HG02981 (cell line): Measurements from ENCODE around the gene ALOXE3.
A peak's percentile ranks its signal among the peaks of the same experiment; 100 is the strongest.
"Not testable (repeated sequence)": the region's sequence is repeated elsewhere in the genome, so short reads cannot be mapped to it uniquely, and the experiment has no call there.

ENCODE experiments used
- ATAC-seq: cut with Tn5 transposase; IDR thresholded peaks from one replicate; pipeline ENCODE4 v1.9.1; 2021; ENCODE audit warnings: mild to moderate bottlenecking, moderate library complexity; ENCODE audit not compliant: unreplicated experiment

The ALOXE3 gene

GRCh38 chr17:8122924-8123694 is 4.8 kb upstream of the ALOXE3 start:
- no peak for ATAC-seq

DNA sequence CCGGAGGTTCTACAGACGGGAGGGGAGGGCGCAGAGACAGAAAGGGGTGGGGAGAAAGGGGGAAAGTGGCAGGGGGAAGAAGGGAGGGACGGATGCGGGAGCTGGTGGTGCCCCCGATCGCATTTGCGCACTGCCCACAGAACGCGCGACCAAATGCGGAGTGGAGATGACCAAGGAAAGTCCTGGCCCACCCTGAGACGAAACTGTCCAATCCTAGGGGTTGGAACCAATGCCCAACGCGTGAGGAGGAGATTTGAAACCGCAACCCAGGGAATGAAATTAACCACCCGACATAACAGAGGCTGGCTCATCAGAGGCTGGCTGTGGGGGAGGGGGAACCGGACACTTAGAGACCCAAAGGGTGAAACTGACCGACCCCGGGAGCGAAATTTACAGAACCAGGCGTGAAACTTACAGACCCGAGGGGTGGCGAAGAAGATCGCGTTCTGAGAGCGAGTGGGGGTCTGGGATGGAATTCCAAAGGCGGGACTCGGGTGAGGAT is 4.2 kb upstream of the ALOXE3 start:
- no peak for ATAC-seq

DNA sequence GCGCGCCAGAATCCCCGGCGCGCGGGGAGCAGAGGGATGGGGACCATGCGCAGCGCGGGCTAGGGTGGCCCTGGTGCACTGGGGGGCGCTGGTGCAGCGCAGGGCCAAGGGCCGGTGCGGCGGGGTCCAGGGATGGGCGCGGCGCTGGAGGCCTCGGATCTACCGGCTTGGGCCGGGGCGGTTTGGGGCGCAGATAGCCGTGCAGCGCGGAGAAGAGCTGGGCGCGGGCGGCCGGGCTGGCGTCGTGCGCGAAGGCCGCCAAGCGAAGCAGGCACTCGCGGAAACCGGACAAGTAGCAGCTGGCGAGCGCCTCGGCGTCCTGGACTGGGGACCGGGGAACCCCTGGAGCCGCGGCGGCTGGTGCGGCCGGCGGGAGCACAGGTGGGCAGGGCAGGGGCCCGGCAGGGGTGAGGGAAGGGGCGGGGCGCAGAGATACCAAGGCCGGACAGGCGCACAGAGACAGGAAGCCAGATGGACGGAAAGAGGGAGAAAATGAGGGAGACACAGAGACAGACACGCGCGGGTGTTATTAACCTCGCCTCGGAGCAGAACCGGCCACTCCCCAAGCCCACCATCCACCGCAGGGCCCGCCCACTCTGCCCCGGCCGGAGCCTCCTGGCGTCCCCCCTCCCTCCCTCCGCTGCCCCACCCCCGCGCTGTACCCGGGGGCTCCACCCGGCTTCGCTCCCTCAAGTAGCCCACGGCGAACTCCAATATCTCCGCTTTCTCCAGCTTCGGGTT is 3.5 kb upstream of the ALOXE3 start:
- ATAC-seq: no peak

DNA sequence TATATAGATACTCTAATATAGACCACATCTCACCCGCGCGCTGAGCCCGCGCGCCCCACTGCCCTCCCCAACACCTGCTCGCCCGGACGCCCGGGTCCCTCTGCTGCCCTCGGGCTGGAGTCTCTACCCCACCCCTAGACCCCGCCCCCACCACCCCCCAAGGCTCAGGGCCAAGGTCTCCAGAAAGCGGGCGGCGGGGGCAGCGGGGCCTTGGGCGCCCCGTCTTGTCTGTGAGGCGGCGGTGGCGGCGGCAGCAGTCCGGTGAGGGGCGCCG is 3.0 kb upstream of the ALOXE3 start:
- no peak for ATAC-seq

- ATAC-seq: no peak
Measured at GRCh38 chr17:8120520-8121406, 2.4 kb upstream of the ALOXE3 start.

GRCh38 chr17:8119581-8120519 is 1.5 kb upstream of the ALOXE3 start:
- no peak for ATAC-seq

GRCh38 chr17:8118769-8119580 is 661 bp upstream of the ALOXE3 start:
- ATAC-seq: peak; percentile 29

GRCh38 chr17:8117367-8117979 is 841 bp downstream of the ALOXE3 start:
- no peak for ATAC-seq

GRCh38 chr17:8116776-8117175 is 1.5 kb downstream of the ALOXE3 start:
- no peak for ATAC-seq

DNA sequence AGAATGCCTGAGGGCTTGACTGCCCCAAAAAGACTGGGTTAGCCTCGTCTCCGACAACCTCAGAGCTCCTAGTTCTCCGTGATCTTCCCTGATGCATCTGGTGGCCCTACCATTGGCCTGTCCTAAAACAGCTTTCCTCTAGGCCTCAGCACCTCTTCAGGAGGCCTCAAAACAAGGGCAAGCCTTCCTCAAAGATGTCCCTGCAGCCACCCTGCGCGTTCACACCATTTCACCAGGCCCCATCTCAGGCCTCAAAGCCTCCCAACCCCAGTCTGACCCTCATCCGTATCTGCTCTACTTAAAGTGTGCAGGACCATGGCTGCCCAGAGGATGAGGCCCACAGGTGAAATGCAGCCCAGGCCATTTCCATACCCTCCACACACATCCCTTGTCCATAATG is 7.4 kb downstream of the ALOXE3 start:
- no peak for ATAC-seq

DNA sequence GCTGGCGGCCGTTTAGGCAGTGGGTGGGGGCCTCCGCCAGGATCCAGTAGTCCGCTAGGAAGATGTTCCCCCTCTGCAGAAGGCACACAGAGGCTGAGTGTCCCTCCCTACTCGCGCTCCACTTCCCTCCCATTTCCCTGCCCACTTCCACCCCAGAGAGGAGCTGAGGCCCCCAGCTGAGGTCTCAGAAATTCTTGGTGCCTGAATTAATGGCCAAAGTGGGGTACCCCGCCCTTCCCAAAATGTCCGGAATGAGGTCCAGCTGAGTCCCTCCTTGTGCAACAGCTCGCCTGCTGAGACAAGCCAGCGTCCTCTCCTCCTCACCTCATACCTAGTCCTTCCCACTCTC is 7.9 kb downstream of the ALOXE3 start:
- ATAC-seq: no peak

GRCh38 chr17:8109661-8110455 is 8.5 kb downstream of the ALOXE3 start:
- no peak for ATAC-seq

GRCh38 chr17:8108972-8109660 is 9.2 kb downstream of the ALOXE3 start:
- no peak for ATAC-seq

DNA sequence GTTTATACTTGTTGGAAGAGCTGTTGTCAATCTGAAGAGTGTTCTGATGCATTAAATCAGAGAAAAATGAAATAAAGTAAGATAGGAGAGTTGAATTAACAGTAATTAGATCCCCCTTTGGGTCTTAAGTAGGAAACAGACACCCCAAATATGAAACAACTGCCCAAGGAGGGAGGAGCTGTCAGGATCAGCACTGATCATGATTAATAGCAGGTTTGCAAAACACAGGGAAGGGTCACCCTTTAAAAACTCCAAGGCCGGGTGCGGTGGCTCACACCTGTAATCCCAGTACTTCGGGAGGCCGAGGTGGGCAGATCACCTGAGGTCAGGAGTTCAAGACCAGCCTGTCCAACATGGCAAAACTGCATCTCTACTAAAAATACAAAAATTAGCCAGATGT is 11.3 kb downstream of the ALOXE3 start:
- not testable (repeated sequence) for ATAC-seq

DNA sequence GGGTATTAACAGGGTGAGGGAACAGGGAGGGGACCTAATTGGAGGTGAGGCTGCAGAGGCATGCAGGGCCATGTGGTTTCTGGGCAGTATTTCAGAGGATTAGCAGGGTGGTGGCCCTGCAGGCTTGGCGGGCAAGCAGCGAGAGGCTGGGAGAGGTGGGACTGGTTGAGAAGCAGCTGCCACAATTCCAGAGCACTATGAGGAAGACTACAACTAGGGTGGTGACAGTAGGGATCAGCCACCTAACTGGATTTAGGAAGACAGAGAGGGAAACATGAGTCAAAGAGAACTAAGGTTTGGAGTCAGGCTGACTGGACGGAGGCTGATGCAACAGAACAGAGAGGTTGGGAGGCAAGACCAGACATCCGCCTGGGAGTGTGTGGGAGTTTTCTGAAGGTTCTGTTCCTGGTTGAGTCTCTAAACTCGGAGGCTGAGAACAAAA is 12.3 kb downstream of the ALOXE3 start:
- ATAC-seq: no peak

- ATAC-seq: no peak
Measured at GRCh38 chr17:8104911-8105310, 13.4 kb downstream of the ALOXE3 start.

- ATAC-seq: no peak
Measured at GRCh38 chr17:8103549-8103948, 14.8 kb downstream of the ALOXE3 start.

DNA sequence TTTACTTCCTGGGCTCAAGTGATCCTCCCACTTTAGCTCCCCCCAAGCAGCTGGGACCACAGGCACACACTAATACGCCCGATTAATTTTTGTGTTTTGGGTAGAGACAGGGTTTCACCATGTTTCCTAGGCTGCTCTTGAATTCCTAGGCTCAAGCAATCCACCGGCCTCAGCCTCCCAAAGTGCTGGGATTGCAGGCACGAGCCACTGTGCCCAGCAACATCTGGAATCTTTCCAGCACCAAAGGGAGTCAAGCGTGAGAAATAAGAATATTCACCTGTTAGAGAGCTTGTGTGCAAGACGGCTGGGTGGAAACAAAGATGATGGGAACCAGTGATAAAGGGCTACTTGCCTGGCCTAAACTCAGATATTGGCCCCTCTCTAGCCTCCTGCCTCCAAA is 16.6 kb downstream of the ALOXE3 start:
- ATAC-seq: no peak
